Smooth muscle cell (in vitro differentiated cells): ENCODE data around the gene MORN1. TPM values are rescaled to one million over a fixed set of nuclear protein-coding genes. Genes with fewer than 3 reads are reported as not detected.

Source experiments
- DNase-seq: peaks from one replicate; lab custom pipeline; 2025; ENCODE audit not compliant: unreplicated experiment; lab: John Stamatoyannopoulos, UW
- H2AFZ ChIP-seq: fragments of 200-600 bp; sonication (generic); 2 replicates; pipeline ENCODE4 v1.6.0; 2016; ENCODE audit warnings: antibody characterized with exemption, low read depth, mild to moderate bottlenecking
- H3F3A ChIP-seq: fragments of 200-600 bp; sonication (generic); 2 replicates; pipeline ENCODE4 v1.6.0; 2017; ENCODE audit warnings: antibody characterized with exemption, low read depth
- H3K27ac ChIP-seq: fragments of 200-600 bp; sonication (generic); 2 replicates; pipeline ENCODE4 v1.5.1; 2016; ENCODE audit warnings: low read depth, mild to moderate bottlenecking
- H3K27me3 ChIP-seq: fragments of 200-600 bp; sonication (generic); 2 replicates; pipeline ENCODE4 v1.6.1; 2016; ENCODE audit warnings: low read depth, mild to moderate bottlenecking
- H3K36me3 ChIP-seq: fragments of 200-600 bp; sonication (generic); 2 replicates; pipeline ENCODE4 v1.5.1; 2016; ENCODE audit warnings: low read depth
- H3K4me1 ChIP-seq: fragments of 200-600 bp; sonication (generic); 2 replicates; pipeline ENCODE4 v1.5.1; 2016; ENCODE audit warnings: low read depth
- H3K4me2 ChIP-seq: fragments of 200-600 bp; sonication (generic); 2 replicates; pipeline ENCODE4 v1.6.0; 2016; ENCODE audit warnings: mild to moderate bottlenecking
- H3K4me3 ChIP-seq: fragments of 200-600 bp; sonication (generic); 2 replicates; pipeline ENCODE4 v1.5.1; 2016; ENCODE audit warnings: mild to moderate bottlenecking
- H3K79me2 ChIP-seq: fragments of 200-600 bp; sonication (generic); 2 replicates; pipeline ENCODE4 v1.6.0; 2016; ENCODE audit warnings: low read depth, mild to moderate bottlenecking
- H3K9ac ChIP-seq: fragments of 200-600 bp; sonication (generic); 2 replicates; pipeline ENCODE4 v1.6.0; 2016; ENCODE audit warnings: low read depth
- H3K9me3 ChIP-seq: fragments of 200-600 bp; sonication (generic); replicated peaks from 2 replicates; pipeline ENCODE4 v1.5.1; 2016; ENCODE audit warnings: low read depth
- H4K20me1 ChIP-seq: fragments of 200-600 bp; sonication (generic); 2 replicates; pipeline ENCODE4 v1.6.0; 2016; ENCODE audit warnings: low read depth
- WGBS: methylation state at CpG from one replicate; pipeline ENCODE4 v1.1.7; 2016; ENCODE audit warnings: low lambda C conversion rate; 5-methylcytosine and 5-hydroxymethylcytosine counted together
- polyA plus RNA-seq: library from polyadenylated mRNA; unstranded; fragments of >200 nt; fragmentation: Nextera tagmentation; extraction: Ambion mirVana; gene quantifications from 2 replicates; pipeline ENCODE4 v1.2.1, GENCODE V29; 2016
- total RNA-seq: library from RNA; depleted of rRNA; stranded (reverse); fragments of >200 nt; gene quantifications from 2 replicates; pipeline ENCODE4 v1.2.3, GENCODE V29; 2014
- TF ChIP-seq, protein P1 (sequence below): fragments of 200-600 bp; sonication (generic); IDR thresholded peaks from 2 replicates; pipeline ENCODE4 v1.5.1; 2017; ENCODE audit warnings: borderline replicate concordance, mild to moderate bottlenecking, antibody characterized with exemption; ENCODE audit not compliant: insufficient read depth, poor library complexity, severe bottlenecking

Gene MORN1
- total and polyA plus RNA-seq, 2 experiments from 2014 or later: 4.9 to 6.2 TPM

DNA sequence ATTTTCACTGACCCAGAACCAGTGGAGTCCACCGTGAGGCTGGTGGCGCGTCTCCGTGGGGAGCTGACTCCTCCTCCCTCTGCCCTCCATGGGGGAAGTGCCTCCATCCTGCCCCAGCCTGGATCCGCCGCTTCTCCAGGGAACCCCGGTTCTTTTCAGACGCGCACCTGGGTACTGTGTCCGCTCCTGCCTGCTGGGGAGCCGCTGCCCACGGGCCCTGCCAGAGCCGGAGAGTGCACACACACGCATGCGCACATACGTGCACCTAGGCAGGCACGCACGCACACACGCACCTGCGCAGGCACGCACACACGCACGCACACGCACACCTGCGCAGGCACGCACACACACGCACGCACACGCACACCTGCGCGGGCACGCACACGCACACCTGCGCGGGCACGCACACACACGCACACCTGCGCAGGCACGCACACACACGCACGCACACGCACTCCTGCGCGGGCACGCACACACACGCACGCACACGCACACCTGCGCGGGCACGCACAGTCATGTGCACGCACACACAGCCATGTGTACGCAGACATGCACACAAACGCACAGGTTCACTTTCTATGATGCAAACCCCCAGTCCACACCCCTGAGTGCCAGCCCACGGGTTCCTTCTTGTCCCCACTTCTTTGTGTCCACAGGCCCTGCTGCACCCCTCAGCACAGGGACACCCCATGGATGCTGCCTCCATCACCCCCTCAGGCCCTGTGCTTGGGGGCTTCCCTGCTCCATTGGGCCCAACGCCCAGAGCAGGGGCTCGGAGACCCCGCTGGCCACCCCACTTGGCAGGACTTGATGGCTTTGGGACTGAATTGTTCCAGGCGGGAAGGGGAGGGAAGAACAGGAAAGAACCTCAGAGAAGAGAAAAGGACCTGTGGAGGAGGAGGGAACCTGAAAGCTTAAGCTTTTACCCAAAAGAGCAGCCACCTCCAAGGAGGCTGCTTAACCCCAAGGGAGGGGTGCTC, 42.7 kb downstream of the MORN1 start:
- 97% methylated on average over 40 of the region's 59 CpGs for WGBS

DNA sequence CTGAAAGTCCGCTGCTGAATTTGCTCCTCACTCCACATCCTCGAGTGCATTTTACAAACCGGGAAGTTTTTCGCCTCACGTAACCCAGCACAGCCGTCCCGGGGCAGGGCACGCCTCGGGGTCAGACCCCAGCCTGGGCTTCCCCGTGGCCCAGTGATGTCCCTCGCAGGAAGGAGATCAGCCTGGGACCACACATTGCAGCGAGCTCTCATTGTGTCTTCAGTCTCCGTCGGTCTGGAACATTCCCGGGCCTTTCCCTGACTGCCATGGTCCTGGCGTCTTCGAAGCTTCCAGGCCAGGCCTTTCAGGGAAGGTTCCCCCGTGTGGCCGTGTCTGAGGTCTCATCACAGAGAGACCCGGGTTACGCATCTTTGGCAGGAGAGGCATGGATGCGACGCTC, 43.5 kb downstream of the MORN1 start:
- Histone ChIP-seq H3K9ac (no peak overlapping the region), H3F3A (no peaks in the 10 kb centered on the region), H2AFZ (no peak overlapping the region), H3K4me2 (no peak overlapping the region), H4K20me1 (no peaks in the 10 kb centered on the region), H3K79me2 (no peaks in the 10 kb centered on the region), H3K27me3 (no peaks in the 10 kb centered on the region), H3K36me3 (no peaks in the 10 kb centered on the region), H3K4me1 (peaks cover 15% of the 10 kb centered on the region), H3K4me3 (no peak overlapping the region), H3K27ac (no peak overlapping the region), H3K9me3 (no peaks in the 10 kb centered on the region)
- no peak for DNase-seq
- WGBS: 89% methylated on average over 23 of the region's 23 CpGs
- TF ChIP-seq, protein P1, sequence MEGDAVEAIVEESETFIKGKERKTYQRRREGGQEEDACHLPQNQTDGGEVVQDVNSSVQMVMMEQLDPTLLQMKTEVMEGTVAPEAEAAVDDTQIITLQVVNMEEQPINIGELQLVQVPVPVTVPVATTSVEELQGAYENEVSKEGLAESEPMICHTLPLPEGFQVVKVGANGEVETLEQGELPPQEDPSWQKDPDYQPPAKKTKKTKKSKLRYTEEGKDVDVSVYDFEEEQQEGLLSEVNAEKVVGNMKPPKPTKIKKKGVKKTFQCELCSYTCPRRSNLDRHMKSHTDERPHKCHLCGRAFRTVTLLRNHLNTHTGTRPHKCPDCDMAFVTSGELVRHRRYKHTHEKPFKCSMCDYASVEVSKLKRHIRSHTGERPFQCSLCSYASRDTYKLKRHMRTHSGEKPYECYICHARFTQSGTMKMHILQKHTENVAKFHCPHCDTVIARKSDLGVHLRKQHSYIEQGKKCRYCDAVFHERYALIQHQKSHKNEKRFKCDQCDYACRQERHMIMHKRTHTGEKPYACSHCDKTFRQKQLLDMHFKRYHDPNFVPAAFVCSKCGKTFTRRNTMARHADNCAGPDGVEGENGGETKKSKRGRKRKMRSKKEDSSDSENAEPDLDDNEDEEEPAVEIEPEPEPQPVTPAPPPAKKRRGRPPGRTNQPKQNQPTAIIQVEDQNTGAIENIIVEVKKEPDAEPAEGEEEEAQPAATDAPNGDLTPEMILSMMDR: no peak

More for the DNA sequence above, 42.7 kb downstream of the MORN1 start:
- Histone ChIP-seq H3K9ac (no peak overlapping the region), H3K4me2 (no peak overlapping the region), H4K20me1 (no peaks in the 10 kb centered on the region), H3K27me3 (no peaks in the 10 kb centered on the region), H3K4me3 (no peak overlapping the region), H2AFZ (no peak overlapping the region), H3K4me1 (peaks cover 15% of the 10 kb centered on the region), H3K27ac (no peak overlapping the region), H3K79me2 (no peaks in the 10 kb centered on the region), H3K9me3 (no peaks in the 10 kb centered on the region), H3F3A (no peaks in the 10 kb centered on the region), H3K36me3 (no peaks in the 10 kb centered on the region)
- DNase-seq: no peak
- TF ChIP-seq, protein P1: no peak

DNA sequence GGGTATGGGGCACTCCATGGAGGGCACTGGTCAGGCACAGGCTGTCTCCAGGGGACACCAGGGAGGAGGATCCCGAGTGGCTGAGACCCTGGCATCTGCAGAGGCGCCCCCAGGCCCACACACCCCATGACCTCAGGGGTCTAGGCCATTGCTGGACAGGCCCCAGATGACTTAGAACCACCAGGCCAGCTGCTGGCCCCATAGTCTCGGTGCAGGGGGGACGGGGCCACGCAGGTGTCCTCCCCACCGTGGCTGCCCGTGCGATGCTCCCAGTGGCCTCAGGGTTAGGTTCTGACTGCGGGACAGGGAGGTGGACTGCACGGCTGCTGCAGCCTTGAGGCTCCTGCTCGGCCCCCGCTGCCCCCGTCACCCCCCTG, 44.0 kb downstream of the MORN1 start:
- no peak overlapping the region for H2AFZ ChIP-seq
- H3K27ac ChIP-seq: no peak overlapping the region
- no peak overlapping the region for H3K9ac ChIP-seq
- TF ChIP-seq, protein P1: no peak
- H3K79me2 ChIP-seq: no peaks in the 10 kb centered on the region
- WGBS: 94% methylated on average over 13 of the region's 13 CpGs
- no peaks in the 10 kb centered on the region for H3K27me3 ChIP-seq
- no peak overlapping the region for H3K4me2 ChIP-seq
- no peak for DNase-seq
- no peak overlapping the region for H3K4me3 ChIP-seq
- peaks cover 15% of the 10 kb centered on the region for H3K4me1 ChIP-seq
- no peaks in the 10 kb centered on the region for H3K9me3 ChIP-seq
- no peaks in the 10 kb centered on the region for H3K36me3 ChIP-seq
- H4K20me1 ChIP-seq: no peaks in the 10 kb centered on the region
- H3F3A ChIP-seq: no peaks in the 10 kb centered on the region
